ENCODE data around the gene ESRP2.

The ESRP2 gene

GRCh38 chr16:68235887-68236136 lies at the start of gene ESRP2:
TSS of gene ESRP2 (minus strand) at chr16:68236127. CDS start at chr16:68236045, 82 bp downstream.
- no peak for DNase-seq

- no peak for DNase-seq
Measured at GRCh38 chr16:68285683-68286082, 49.8 kb upstream of the ESRP2 start.

- DNase-seq: no peak
Measured at GRCh38 chr16:68284847-68285246, 48.9 kb upstream of the ESRP2 start.

- DNase-seq: no peak
Measured at GRCh38 chr16:68283801-68284598, 48.1 kb upstream of the ESRP2 start.

GRCh38 chr16:68283346-68283745 lies 47.4 kb upstream of the ESRP2 start:
- DNase-seq: no peak

- no peak for DNase-seq
Measured at GRCh38 chr16:68282064-68282452, 46.1 kb upstream of the ESRP2 start.

GRCh38 chr16:68281368-68282063 lies 45.6 kb upstream of the ESRP2 start:
- no peak for DNase-seq

GRCh38 chr16:68279726-68280558 lies 44.0 kb upstream of the ESRP2 start:
- DNase-seq: no peak

- no peak for DNase-seq
Measured at GRCh38 chr16:68276223-68276622, 40.3 kb upstream of the ESRP2 start.

GRCh38 chr16:68275611-68276191 lies 39.8 kb upstream of the ESRP2 start:
- DNase-seq: no peak

- DNase-seq: no peak
Measured at GRCh38 chr16:68274441-68274840, 38.5 kb upstream of the ESRP2 start.

- DNase-seq: no peak
Measured at GRCh38 chr16:68273896-68274295, 38.0 kb upstream of the ESRP2 start.

GRCh38 chr16:68273459-68273858 lies 37.5 kb upstream of the ESRP2 start:
- DNase-seq: no peak

GRCh38 chr16:68272507-68273209 lies 36.7 kb upstream of the ESRP2 start:
- no peak for DNase-seq

- DNase-seq: no peak
Measured at GRCh38 chr16:68270353-68270752, 34.4 kb upstream of the ESRP2 start.

- DNase-seq: no peak
Measured at GRCh38 chr16:68269793-68270192, 33.9 kb upstream of the ESRP2 start.

- no peak for DNase-seq
Measured at GRCh38 chr16:68267612-68268405, 31.9 kb upstream of the ESRP2 start.

GRCh38 chr16:68265078-68265920 lies 29.4 kb upstream of the ESRP2 start:
- peak; percentile 43 for DNase-seq

- DNase-seq: peak; percentile 84
Measured at GRCh38 chr16:68264128-68265077, 28.5 kb upstream of the ESRP2 start, which contains the start of gene SLC7A6. TSS of gene SLC7A6 (plus strand) at chr16:68264526. CDS start at chr16:68274727, 10,201 bp downstream.

All from stimulated activated CD4-positive, alpha-beta T cell treated with anti-CD3 and anti-CD28 coated beads, Interleukin-12 subunit alpha, Interleukin-12 subunit beta, amount 100 ng/mL, for 4 hours (primary cell).